Progenitor cell of endocrine pancreas (in vitro differentiated cells): Measurements from ENCODE around the gene ITGAD. TPM values are rescaled to one million over a fixed set of nuclear protein-coding genes. Genes with fewer than 3 reads are reported as not detected.

Experiments
- DNase-seq: peaks from one replicate; pipeline ENCODE4 v3.0.0; 2021; ENCODE audit warnings: low spot score; ENCODE audit not compliant: unreplicated experiment
- H3K27ac Mint-ChIP-seq: 2 replicates; pipeline ENCODE4 v1.8.0; 2021; ENCODE audit warnings: mild to moderate bottlenecking, moderate library complexity, mixed read lengths
- H3K27me3 Mint-ChIP-seq: 2 replicates; pipeline ENCODE4 v1.8.0; 2021; ENCODE audit warnings: mixed read lengths
- H3K36me3 Mint-ChIP-seq: 2 replicates; pipeline ENCODE4 v1.8.0; 2022; ENCODE audit warnings: mixed read lengths; ENCODE audit not compliant: insufficient read depth
- H3K4me1 Mint-ChIP-seq: 2 replicates; pipeline ENCODE4 v1.8.0; 2021; ENCODE audit warnings: low read depth, mixed read lengths
- H3K4me3 Mint-ChIP-seq: 2 replicates; pipeline ENCODE4 v1.8.0; 2021; ENCODE audit warnings: low read depth, mild to moderate bottlenecking, moderate library complexity, mixed read lengths
- H3K9me3 Mint-ChIP-seq: 2 replicates; pipeline ENCODE4 v1.8.0; 2021; ENCODE audit warnings: low read depth, mixed read lengths
- CTCF ChIP-seq: fragments of 200-600 bp; sonication (generic); IDR thresholded peaks from one replicate; pipeline ENCODE4 v1.5.0; 2021; ENCODE audit warnings: antibody characterized with exemption, mild to moderate bottlenecking; ENCODE audit not compliant: unreplicated experiment
- total RNA-seq: library from RNA; stranded (reverse); gene quantifications from 2 replicates; pipeline ENCODE4 v1.2.1, GENCODE V29; 2021

The ITGAD gene
- total RNA-seq, 1 donor from 2014 or later, result not detected

- no peak for TF ChIP-seq CTCF
- Mint-ChIP-seq H3K36me3 (no peaks in the 10 kb centered on the region), H3K4me3 (no peak overlapping the region), H3K9me3 (no peaks in the 10 kb centered on the region), H3K27me3 (peaks cover 25% of the 10 kb centered on the region), H3K27ac (no peak overlapping the region), H3K4me1 (no peaks in the 10 kb centered on the region)
- DNase-seq, result no peak
Measured at GRCh38 chr16:31356566-31357323, 36.4 kb upstream of the ITGAD start.

DNA sequence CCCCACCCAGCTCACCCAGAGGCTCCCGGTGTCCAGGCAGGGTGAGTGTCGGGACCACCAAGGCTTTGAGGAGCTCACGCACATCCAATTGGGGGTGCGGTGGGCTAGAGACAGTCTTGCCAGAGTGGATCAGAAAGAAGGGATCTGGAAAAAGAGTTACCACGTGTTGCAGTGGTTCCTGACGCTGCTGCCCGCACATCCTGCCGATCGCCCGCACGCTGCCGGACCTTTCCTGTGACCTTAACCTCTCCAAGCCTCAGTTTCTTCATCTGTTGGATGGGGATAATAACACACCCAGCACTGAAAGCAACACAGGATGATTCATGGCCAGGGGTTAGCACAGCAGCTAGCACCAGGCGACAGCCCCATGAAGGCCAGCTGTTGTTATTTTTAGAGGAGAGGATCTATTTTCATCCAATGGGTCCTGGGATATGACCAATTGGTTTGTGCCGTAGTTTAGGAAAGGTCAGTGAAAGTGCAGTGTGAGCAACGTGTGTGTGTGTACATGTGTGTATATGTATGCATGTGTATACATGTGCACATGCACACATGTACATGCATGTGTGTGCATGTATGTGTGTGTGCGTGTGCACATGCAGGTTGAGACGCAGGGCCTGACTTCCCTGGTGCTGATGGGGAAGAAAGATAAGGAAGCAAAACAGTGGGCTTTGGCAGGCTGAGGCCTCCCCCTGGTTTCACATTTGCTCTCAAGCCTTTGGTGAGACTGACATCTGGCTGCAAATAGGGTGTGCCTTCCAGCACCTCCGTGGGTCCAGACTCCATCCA is 35.6 kb upstream of the ITGAD start:
- no peak overlapping the region for H3K4me3 Mint-ChIP-seq
- H3K4me1 Mint-ChIP-seq, result no peaks in the 10 kb centered on the region
- no peak for DNase-seq
- peaks cover 19% of the 10 kb centered on the region for H3K27me3 Mint-ChIP-seq
- no peaks in the 10 kb centered on the region for H3K9me3 Mint-ChIP-seq
- H3K27ac Mint-ChIP-seq, result no peak overlapping the region
- TF ChIP-seq CTCF, result no peak
- H3K36me3 Mint-ChIP-seq, result no peaks in the 10 kb centered on the region

GRCh38 chr16:31360251-31360650 is 32.9 kb upstream of the ITGAD start:
- no peak for DNase-seq
- H3K9me3 Mint-ChIP-seq, result no peaks in the 10 kb centered on the region
- no peak overlapping the region for H3K27ac Mint-ChIP-seq
- H3K27me3 Mint-ChIP-seq, result peaks cover 10% of the 10 kb centered on the region
- no peaks in the 10 kb centered on the region for H3K36me3 Mint-ChIP-seq
- no peaks in the 10 kb centered on the region for H3K4me1 Mint-ChIP-seq
- TF ChIP-seq CTCF, result no peak
- H3K4me3 Mint-ChIP-seq, result no peak overlapping the region

DNA sequence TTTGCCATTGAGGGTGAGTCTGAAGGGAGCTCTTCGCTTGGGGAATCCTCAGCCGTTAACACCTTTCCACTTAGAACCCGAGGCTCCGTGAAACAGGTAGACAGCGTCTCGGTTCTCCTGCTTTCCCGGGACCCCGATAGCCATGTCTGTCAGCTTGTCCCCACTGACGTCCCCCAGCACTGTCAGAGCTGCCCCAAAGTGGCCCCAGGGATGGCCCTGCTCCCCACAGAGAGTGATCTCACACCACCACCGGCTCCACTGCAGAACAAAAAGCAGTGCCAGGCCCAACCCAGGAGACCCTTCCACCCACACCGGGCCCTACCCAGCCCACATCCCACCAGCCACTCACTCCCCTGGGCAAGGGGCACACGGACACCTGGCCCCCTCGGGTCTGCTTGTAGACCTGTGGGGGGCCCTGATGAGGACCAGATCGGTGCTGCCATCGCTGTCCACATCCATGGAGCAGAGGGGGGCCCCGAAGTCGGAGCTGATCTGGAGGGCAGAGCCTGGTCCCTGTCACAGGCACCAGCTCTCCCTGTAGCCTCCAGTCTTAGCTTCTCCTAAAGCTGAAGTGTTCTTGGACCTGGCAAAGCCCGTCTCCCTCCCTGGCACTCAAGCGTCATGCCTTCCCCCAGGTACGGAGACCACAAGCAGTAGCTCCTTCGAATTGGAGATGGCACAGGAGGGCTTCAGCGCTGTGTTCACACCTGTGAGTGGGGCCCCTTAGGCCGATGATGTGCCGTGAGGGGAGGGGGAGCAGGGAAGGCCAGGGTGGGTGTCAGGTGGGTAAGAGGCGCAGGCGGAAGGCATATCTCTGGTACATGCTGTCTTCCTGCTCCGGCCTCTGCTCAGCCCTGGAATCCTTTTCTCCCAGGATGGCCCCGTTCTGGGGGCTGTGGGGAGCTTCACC is 31.7 kb upstream of the ITGAD start:
- Mint-ChIP-seq H3K4me1 (no peaks in the 10 kb centered on the region), H3K27ac (no peak overlapping the region), H3K4me3 (no peak overlapping the region), H3K36me3 (no peaks in the 10 kb centered on the region), H3K9me3 (no peaks in the 10 kb centered on the region), H3K27me3 (peaks cover 8% of the 10 kb centered on the region)
- no peak for TF ChIP-seq CTCF
- DNase-seq, result no peak
